ENCODE measurements around the gene NME3. TPM values are rescaled to one million over a fixed set of nuclear protein-coding genes. Genes with fewer than 3 reads are reported as not detected.

The NME3 gene
- total and polyA plus RNA-seq, 2 of the 13 experiments (the other 11 are each of a cell fraction or from before 2014, with no cell fraction given) = 10.4 to 15.9 TPM

GRCh38 chr16:1812732-1813163, 41.4 kb upstream of the NME3 start (continued):
- TF ChIP-seq ZNF75D (CRISPR knock-in tag; IDR thresholded peaks at IDR 0.05; ENCODE audit: borderline replicate concordance) (no peak), TBP (CRISPR knock-in tag; IDR thresholded peaks at IDR 0.05) (no peak), ZNF639 (CRISPR knock-in tag; conservative IDR thresholded peaks at IDR 0.05) (no peak), HOXA3 (CRISPR knock-in tag; IDR thresholded peaks at IDR 0.05) (no peak), LCORL (IDR thresholded peaks at IDR 0.05) (no peak), LCORL (CRISPR knock-in tag; IDR thresholded peaks at IDR 0.05) (no peak), ZNF768 (CRISPR knock-in tag; IDR thresholded peaks at IDR 0.05) (no peak), MIER2 (CRISPR knock-in tag; IDR thresholded peaks at IDR 0.05) (no peak), JDP2 (CRISPR knock-in tag; IDR thresholded peaks at IDR 0.05; ENCODE audit: borderline replicate concordance) (no peak), SP5 (CRISPR knock-in tag; IDR thresholded peaks at IDR 0.05; ENCODE audit: borderline replicate concordance, low read depth) (peak; percentile 24; the same call in 1 of the 2 replicates), GFI1 (CRISPR knock-in tag; IDR thresholded peaks at IDR 0.05; ENCODE audit: borderline replicate concordance) (no peak), ZSCAN20 (CRISPR knock-in tag; IDR thresholded peaks at IDR 0.05; ENCODE audit: borderline replicate concordance) (0 out of 2 replicates have a peak, but pooled peaks have one; percentile 33), STAG1 (CRISPR knock-in tag; IDR thresholded peaks at IDR 0.05) (peak; percentile 88), STAT6 (CRISPR knock-in tag; IDR thresholded peaks at IDR 0.05; ENCODE audit: borderline replicate concordance) (no peak), CHCHD3 (CRISPR knock-in tag; IDR thresholded peaks at IDR 0.05) (no peak)
- TF ChIP-seq, protein P1, sequence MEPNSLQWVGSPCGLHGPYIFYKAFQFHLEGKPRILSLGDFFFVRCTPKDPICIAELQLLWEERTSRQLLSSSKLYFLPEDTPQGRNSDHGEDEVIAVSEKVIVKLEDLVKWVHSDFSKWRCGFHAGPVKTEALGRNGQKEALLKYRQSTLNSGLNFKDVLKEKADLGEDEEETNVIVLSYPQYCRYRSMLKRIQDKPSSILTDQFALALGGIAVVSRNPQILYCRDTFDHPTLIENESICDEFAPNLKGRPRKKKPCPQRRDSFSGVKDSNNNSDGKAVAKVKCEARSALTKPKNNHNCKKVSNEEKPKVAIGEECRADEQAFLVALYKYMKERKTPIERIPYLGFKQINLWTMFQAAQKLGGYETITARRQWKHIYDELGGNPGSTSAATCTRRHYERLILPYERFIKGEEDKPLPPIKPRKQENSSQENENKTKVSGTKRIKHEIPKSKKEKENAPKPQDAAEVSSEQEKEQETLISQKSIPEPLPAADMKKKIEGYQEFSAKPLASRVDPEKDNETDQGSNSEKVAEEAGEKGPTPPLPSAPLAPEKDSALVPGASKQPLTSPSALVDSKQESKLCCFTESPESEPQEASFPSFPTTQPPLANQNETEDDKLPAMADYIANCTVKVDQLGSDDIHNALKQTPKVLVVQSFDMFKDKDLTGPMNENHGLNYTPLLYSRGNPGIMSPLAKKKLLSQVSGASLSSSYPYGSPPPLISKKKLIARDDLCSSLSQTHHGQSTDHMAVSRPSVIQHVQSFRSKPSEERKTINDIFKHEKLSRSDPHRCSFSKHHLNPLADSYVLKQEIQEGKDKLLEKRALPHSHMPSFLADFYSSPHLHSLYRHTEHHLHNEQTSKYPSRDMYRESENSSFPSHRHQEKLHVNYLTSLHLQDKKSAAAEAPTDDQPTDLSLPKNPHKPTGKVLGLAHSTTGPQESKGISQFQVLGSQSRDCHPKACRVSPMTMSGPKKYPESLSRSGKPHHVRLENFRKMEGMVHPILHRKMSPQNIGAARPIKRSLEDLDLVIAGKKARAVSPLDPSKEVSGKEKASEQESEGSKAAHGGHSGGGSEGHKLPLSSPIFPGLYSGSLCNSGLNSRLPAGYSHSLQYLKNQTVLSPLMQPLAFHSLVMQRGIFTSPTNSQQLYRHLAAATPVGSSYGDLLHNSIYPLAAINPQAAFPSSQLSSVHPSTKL (CRISPR knock-in tag; IDR thresholded peaks at IDR 0.05) = peak; percentile 39; the same call in 1 of the 2 replicates
- TF ChIP-seq, protein P2, sequence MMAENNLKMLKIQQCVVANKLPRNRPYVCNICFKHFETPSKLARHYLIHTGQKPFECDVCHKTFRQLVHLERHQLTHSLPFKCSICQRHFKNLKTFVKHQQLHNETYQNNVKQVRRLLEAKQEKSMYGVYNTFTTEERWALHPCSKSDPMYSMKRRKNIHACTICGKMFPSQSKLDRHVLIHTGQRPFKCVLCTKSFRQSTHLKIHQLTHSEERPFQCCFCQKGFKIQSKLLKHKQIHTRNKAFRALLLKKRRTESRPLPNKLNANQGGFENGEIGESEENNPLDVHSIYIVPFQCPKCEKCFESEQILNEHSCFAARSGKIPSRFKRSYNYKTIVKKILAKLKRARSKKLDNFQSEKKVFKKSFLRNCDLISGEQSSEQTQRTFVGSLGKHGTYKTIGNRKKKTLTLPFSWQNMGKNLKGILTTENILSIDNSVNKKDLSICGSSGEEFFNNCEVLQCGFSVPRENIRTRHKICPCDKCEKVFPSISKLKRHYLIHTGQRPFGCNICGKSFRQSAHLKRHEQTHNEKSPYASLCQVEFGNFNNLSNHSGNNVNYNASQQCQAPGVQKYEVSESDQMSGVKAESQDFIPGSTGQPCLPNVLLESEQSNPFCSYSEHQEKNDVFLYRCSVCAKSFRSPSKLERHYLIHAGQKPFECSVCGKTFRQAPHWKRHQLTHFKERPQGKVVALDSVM (CRISPR knock-in tag; IDR thresholded peaks at IDR 0.05) = no peak
- TF ChIP-seq, protein P3, sequence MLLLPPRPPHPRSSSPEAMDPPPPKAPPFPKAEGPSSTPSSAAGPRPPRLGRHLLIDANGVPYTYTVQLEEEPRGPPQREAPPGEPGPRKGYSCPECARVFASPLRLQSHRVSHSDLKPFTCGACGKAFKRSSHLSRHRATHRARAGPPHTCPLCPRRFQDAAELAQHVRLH (CRISPR knock-in tag; IDR thresholded peaks at IDR 0.05; ENCODE audit: borderline replicate concordance, low read depth) = peak; percentile 51; the same call in 1 of the 2 replicates

Measured in HepG2 (cell line).